GM18505 (cell line): Measurements from ENCODE around the gene DNAJC15.

Experiments
- ATAC-seq: cut with Tn5 transposase; IDR thresholded peaks from one replicate; pipeline ENCODE4 v1.9.1; 2021; ENCODE audit not compliant: unreplicated experiment
- POLR2A ChIP-seq: IDR thresholded peaks from 4 replicates; pipeline ENCODE4 v1.6.1; 2011; ENCODE audit warnings: borderline replicate concordance; ENCODE audit not compliant: insufficient read depth, insufficient read length; ENCODE audit errors: extremely low read depth

The DNAJC15 gene

GRCh38 chr13:43136920-43137575 lies 113.7 kb downstream of the DNAJC15 start:
- no peak for ATAC-seq
- no peak for TF ChIP-seq POLR2A

GRCh38 chr13:43139211-43139610 lies 115.8 kb downstream of the DNAJC15 start:
- TF ChIP-seq POLR2A = no peak
- no peak for ATAC-seq

- ATAC-seq = no peak
- TF ChIP-seq POLR2A = no peak
These were observed 116.5 kb downstream of the DNAJC15 start for GRCh38 chr13:43139921-43140320.

- TF ChIP-seq POLR2A = no peak
- no peak for ATAC-seq
These were observed 117.6 kb downstream of the DNAJC15 start for GRCh38 chr13:43140985-43141384.

GRCh38 chr13:43141685-43142084 lies 118.3 kb downstream of the DNAJC15 start:
- no peak for TF ChIP-seq POLR2A
- ATAC-seq = no peak

GRCh38 chr13:43143591-43143990 lies 120.2 kb downstream of the DNAJC15 start:
- TF ChIP-seq POLR2A = no peak
- ATAC-seq = no peak

- ATAC-seq = no peak
- TF ChIP-seq POLR2A = no peak
These were observed 122.3 kb downstream of the DNAJC15 start for GRCh38 chr13:43145534-43146196.

GRCh38 chr13:43146400-43146799 lies 123.0 kb downstream of the DNAJC15 start:
- TF ChIP-seq POLR2A = no peak
- ATAC-seq = no peak

- ATAC-seq = no peak
- TF ChIP-seq POLR2A = no peak
These were observed 127.2 kb downstream of the DNAJC15 start for GRCh38 chr13:43150369-43151207.

GRCh38 chr13:43153436-43154090 lies 130.2 kb downstream of the DNAJC15 start:
- no peak for TF ChIP-seq POLR2A
- ATAC-seq = no peak

GRCh38 chr13:43154156-43154651 lies 130.8 kb downstream of the DNAJC15 start:
- no peak for TF ChIP-seq POLR2A
- ATAC-seq = no peak

- TF ChIP-seq POLR2A = no peak
- no peak for ATAC-seq
These were observed 131.5 kb downstream of the DNAJC15 start for GRCh38 chr13:43154839-43155238.

- no peak for TF ChIP-seq POLR2A
- ATAC-seq = no peak
These were observed 133.5 kb downstream of the DNAJC15 start for GRCh38 chr13:43156916-43157315.
